ENCODE data around the gene MLH1. TPM values are rescaled to one million over a fixed set of nuclear protein-coding genes. Genes with fewer than 3 reads are reported as not detected.
A peak's percentile ranks its signal among the peaks of the same experiment; 100 is the strongest.
"Not testable (repeated sequence)": the region's sequence is repeated elsewhere in the genome, so short reads cannot be mapped to it uniquely, and the experiment has no call there.

MLH1 gene
- total and polyA plus RNA-seq, 9 donors = 39.9 to 59.4 (median 50.3) TPM

GRCh38 chr3:37053337-37053736, 60.0 kb downstream of the MLH1 start:
- Histone ChIP-seq H3K4me3 (ENCODE audit: low read length) (no peak overlapping the region), H3K27ac (ENCODE audit: low read length) (peak overlapping the region; percentile 65), H3K9me3 (replicated peaks; ENCODE audit: control insufficient read depth, low read depth, low read length) (no peaks in the 10 kb centered on the region), H3K27me3 (ENCODE audit: control insufficient read depth, insufficient read depth, low read length) (no peaks in the 10 kb centered on the region), H3K36me3 (ENCODE audit: control insufficient read depth, insufficient read depth, low read length) (peaks cover 53% of the 10 kb centered on the region), H3K4me1 (ENCODE audit: control insufficient read depth, insufficient read depth, low read length) (peaks cover 13% of the 10 kb centered on the region)
- WGBS (ENCODE audit: insufficient coverage) = 33% methylated on average over 1 of the region's 6 CpGs
- DNase-seq = no peak

- H3K27me3 ChIP-seq (ENCODE audit: control insufficient read depth, insufficient read depth, low read length) = no peaks in the 10 kb centered on the region
- H3K36me3 ChIP-seq (ENCODE audit: control insufficient read depth, insufficient read depth, low read length) = peaks cover 53% of the 10 kb centered on the region
- H3K27ac ChIP-seq (ENCODE audit: low read length) = peak overlapping the region; percentile 65
- no peaks in the 10 kb centered on the region for H3K9me3 ChIP-seq (replicated peaks; ENCODE audit: control insufficient read depth, low read depth, low read length)
- DNase-seq = no peak
- no peak overlapping the region for H3K4me3 ChIP-seq (ENCODE audit: low read length)
- H3K4me1 ChIP-seq (ENCODE audit: control insufficient read depth, insufficient read depth, low read length) = peaks cover 13% of the 10 kb centered on the region
- 100% methylated on average over 1 of the region's 2 CpGs for WGBS (ENCODE audit: insufficient coverage)
These were observed 60.4 kb downstream of the MLH1 start for GRCh38 chr3:37053753-37054152.

- Histone ChIP-seq H3K9me3 (replicated peaks; ENCODE audit: control insufficient read depth, low read depth, low read length) (no peaks in the 10 kb centered on the region), H3K27me3 (ENCODE audit: control insufficient read depth, insufficient read depth, low read length) (no peaks in the 10 kb centered on the region), H3K36me3 (ENCODE audit: control insufficient read depth, insufficient read depth, low read length) (peaks cover 48% of the 10 kb centered on the region), H3K4me1 (ENCODE audit: control insufficient read depth, insufficient read depth, low read length) (peaks cover 13% of the 10 kb centered on the region), H3K27ac (ENCODE audit: low read length) (peak overlapping the region; percentile 65), H3K4me3 (ENCODE audit: low read length) (no peak overlapping the region)
- WGBS (ENCODE audit: insufficient coverage) = no CpG with 5 or more reads among the region's 3 CpGs
- DNase-seq = peak; percentile 93
These were observed 61.1 kb downstream of the MLH1 start for GRCh38 chr3:37054370-37054769.

- Histone ChIP-seq H3K27ac (ENCODE audit: low read length) (peak overlapping the region; percentile 65), H3K4me1 (ENCODE audit: control insufficient read depth, insufficient read depth, low read length) (peaks cover 10% of the 10 kb centered on the region), H3K36me3 (ENCODE audit: control insufficient read depth, insufficient read depth, low read length) (peaks cover 46% of the 10 kb centered on the region)
- not testable (repeated sequence) for H3K4me3 ChIP-seq (ENCODE audit: low read length); H3K9me3 ChIP-seq (replicated peaks; ENCODE audit: control insufficient read depth, low read depth, low read length); DNase-seq; H3K27me3 ChIP-seq (ENCODE audit: control insufficient read depth, insufficient read depth, low read length)
- 100% methylated on average over 1 of the region's 8 CpGs for WGBS (ENCODE audit: insufficient coverage)
These were observed 61.8 kb downstream of the MLH1 start for GRCh38 chr3:37055077-37055476.

GRCh38 chr3:37056826-37057225, 63.5 kb downstream of the MLH1 start:
- Histone ChIP-seq H3K4me1 (ENCODE audit: control insufficient read depth, insufficient read depth, low read length) (peaks cover 8% of the 10 kb centered on the region), H3K36me3 (ENCODE audit: control insufficient read depth, insufficient read depth, low read length) (peaks cover 48% of the 10 kb centered on the region), H3K4me3 (ENCODE audit: low read length) (no peak overlapping the region), H3K27ac (ENCODE audit: low read length) (no peak overlapping the region), H3K27me3 (ENCODE audit: control insufficient read depth, insufficient read depth, low read length) (no peaks in the 10 kb centered on the region), H3K9me3 (replicated peaks; ENCODE audit: control insufficient read depth, low read depth, low read length) (no peaks in the 10 kb centered on the region)
- DNase-seq = no peak

- DNase-seq = no peak
- H3K27me3 ChIP-seq (ENCODE audit: control insufficient read depth, insufficient read depth, low read length) = no peaks in the 10 kb centered on the region
- peaks cover 8% of the 10 kb centered on the region for H3K4me1 ChIP-seq (ENCODE audit: control insufficient read depth, insufficient read depth, low read length)
- H3K9me3 ChIP-seq (replicated peaks; ENCODE audit: control insufficient read depth, low read depth, low read length) = no peaks in the 10 kb centered on the region
- no peak overlapping the region for H3K27ac ChIP-seq (ENCODE audit: low read length)
- H3K4me3 ChIP-seq (ENCODE audit: low read length) = no peak overlapping the region
- WGBS (ENCODE audit: insufficient coverage) = 96% methylated on average over 5 of the region's 5 CpGs
- H3K36me3 ChIP-seq (ENCODE audit: control insufficient read depth, insufficient read depth, low read length) = peaks cover 51% of the 10 kb centered on the region
These were observed 64.8 kb downstream of the MLH1 start for GRCh38 chr3:37058117-37058516.

GRCh38 chr3:37064747-37065146, 71.4 kb downstream of the MLH1 start:
- Histone ChIP-seq H3K27me3 (ENCODE audit: control insufficient read depth, insufficient read depth, low read length) (no peaks in the 10 kb centered on the region), H3K36me3 (ENCODE audit: control insufficient read depth, insufficient read depth, low read length) (peaks cover 29% of the 10 kb centered on the region), H3K4me1 (ENCODE audit: control insufficient read depth, insufficient read depth, low read length) (no peaks in the 10 kb centered on the region), H3K4me3 (ENCODE audit: low read length) (no peak overlapping the region), H3K27ac (ENCODE audit: low read length) (no peak overlapping the region), H3K9me3 (replicated peaks; ENCODE audit: control insufficient read depth, low read depth, low read length) (no peaks in the 10 kb centered on the region)
- DNase-seq = no peak
- WGBS (ENCODE audit: insufficient coverage) = 70% methylated on average over 2 of the region's 3 CpGs

GRCh38 chr3:37067577-37067976, 74.3 kb downstream of the MLH1 start:
- H3K36me3 ChIP-seq (ENCODE audit: control insufficient read depth, insufficient read depth, low read length) = peaks cover 25% of the 10 kb centered on the region
- no peak overlapping the region for H3K4me3 ChIP-seq (ENCODE audit: low read length)

GRCh38 chr3:37068031-37068430, 74.7 kb downstream of the MLH1 start:
- Histone ChIP-seq H3K4me3 (ENCODE audit: low read length) (no peak overlapping the region), H3K27me3 (ENCODE audit: control insufficient read depth, insufficient read depth, low read length) (no peaks in the 10 kb centered on the region), H3K36me3 (ENCODE audit: control insufficient read depth, insufficient read depth, low read length) (peaks cover 21% of the 10 kb centered on the region), H3K4me1 (ENCODE audit: control insufficient read depth, insufficient read depth, low read length) (no peaks in the 10 kb centered on the region), H3K9me3 (replicated peaks; ENCODE audit: control insufficient read depth, low read depth, low read length) (no peaks in the 10 kb centered on the region), H3K27ac (ENCODE audit: low read length) (no peak overlapping the region)
- no peak for DNase-seq
- WGBS (ENCODE audit: insufficient coverage) = no CpG with 5 or more reads among the region's 1 CpG

More at GRCh38 chr3:37067577-37067976, 74.3 kb downstream of the MLH1 start:
- Histone ChIP-seq H3K27ac (ENCODE audit: low read length) (no peak overlapping the region), H3K9me3 (replicated peaks; ENCODE audit: control insufficient read depth, low read depth, low read length) (no peaks in the 10 kb centered on the region), H3K27me3 (ENCODE audit: control insufficient read depth, insufficient read depth, low read length) (no peaks in the 10 kb centered on the region), H3K4me1 (ENCODE audit: control insufficient read depth, insufficient read depth, low read length) (no peaks in the 10 kb centered on the region)
- DNase-seq = no peak
- WGBS (ENCODE audit: insufficient coverage) = no CpG with 5 or more reads among the region's 3 CpGs

- no peaks in the 10 kb centered on the region for H3K4me1 ChIP-seq (ENCODE audit: control insufficient read depth, insufficient read depth, low read length)
- no peaks in the 10 kb centered on the region for H3K9me3 ChIP-seq (replicated peaks; ENCODE audit: control insufficient read depth, low read depth, low read length)
- H3K27me3 ChIP-seq (ENCODE audit: control insufficient read depth, insufficient read depth, low read length) = no peaks in the 10 kb centered on the region
- H3K27ac ChIP-seq (ENCODE audit: low read length) = no peak overlapping the region
- peaks cover 9% of the 10 kb centered on the region for H3K36me3 ChIP-seq (ENCODE audit: control insufficient read depth, insufficient read depth, low read length)
- 100% methylated on average over 1 of the region's 3 CpGs for whole genome bisulfite sequencing (ENCODE audit: insufficient coverage)
- DNase-seq = no peak
- H3K4me3 ChIP-seq (ENCODE audit: low read length) = no peak overlapping the region
These were observed 78.6 kb downstream of the MLH1 start for GRCh38 chr3:37071921-37072320.

- DNase-seq = peak; percentile 88
- Histone ChIP-seq H3K36me3 (ENCODE audit: control insufficient read depth, insufficient read depth, low read length) (peaks cover 9% of the 10 kb centered on the region), H3K9me3 (replicated peaks; ENCODE audit: control insufficient read depth, low read depth, low read length) (no peaks in the 10 kb centered on the region), H3K27ac (ENCODE audit: low read length) (peak overlapping the region; percentile 81), H3K4me3 (ENCODE audit: low read length) (no peak overlapping the region), H3K4me1 (ENCODE audit: control insufficient read depth, insufficient read depth, low read length) (no peaks in the 10 kb centered on the region), H3K27me3 (ENCODE audit: control insufficient read depth, insufficient read depth, low read length) (no peaks in the 10 kb centered on the region)
- no CpG with 5 or more reads among the region's 2 CpGs for WGBS (ENCODE audit: insufficient coverage)
These were observed 79.6 kb downstream of the MLH1 start for GRCh38 chr3:37072892-37073291.
